MM.1S (cell line): Measurements from ENCODE around the gene OGFOD3.

ENCODE experiments used
- DNase-seq: peaks from one replicate; pipeline ENCODE4 v3.0.0-alpha.2; 2015
- H2AFZ ChIP-seq: fragments of 300-600 bp; sonication (generic); 2 replicates; pipeline ENCODE4 v1.6.0; 2016; ENCODE audit warnings: antibody characterized with exemption, low read length
- H3F3A ChIP-seq: fragments of 300-600 bp; sonication (generic); 2 replicates; pipeline ENCODE4 v1.6.1; 2016; ENCODE audit warnings: mild to moderate bottlenecking, antibody characterized with exemption, low read length, moderate library complexity, mixed read lengths; ENCODE audit not compliant: insufficient read depth
- H3K27ac ChIP-seq: fragments of 300-600 bp; sonication (generic); 2 replicates; pipeline ENCODE4 v1.5.1; 2016; ENCODE audit warnings: mild to moderate bottlenecking, low read length
- H3K27me3 ChIP-seq: fragments of 300-600 bp; sonication (generic); replicated peaks from 2 replicates; pipeline ENCODE4 v1.6.0; 2016; ENCODE audit warnings: low read length; ENCODE audit not compliant: insufficient read depth
- H3K36me3 ChIP-seq: fragments of 300-600 bp; sonication (generic); replicated peaks from 2 replicates; pipeline ENCODE4 v1.6.1; 2016; ENCODE audit warnings: mild to moderate bottlenecking, low read length, mixed read lengths; ENCODE audit not compliant: insufficient read depth
- H3K4me1 ChIP-seq: fragments of 300-600 bp; sonication (generic); 2 replicates; pipeline ENCODE4 v1.6.1; 2016; ENCODE audit warnings: low read length, mixed read lengths
- H3K4me2 ChIP-seq: fragments of 300-600 bp; sonication (generic); 2 replicates; pipeline ENCODE4 v1.6.0; 2016; ENCODE audit warnings: low read depth, low read length
- H3K4me3 ChIP-seq: fragments of 300-600 bp; sonication (generic); 2 replicates; pipeline ENCODE4 v1.5.1; 2016; ENCODE audit warnings: low read length, mixed read lengths
- H3K79me2 ChIP-seq: fragments of 300-600 bp; sonication (generic); 2 replicates; pipeline ENCODE4 v1.6.1; 2016; ENCODE audit warnings: mixed run types, low read length, mixed read lengths
- H3K9ac ChIP-seq: fragments of 300-600 bp; sonication (generic); 2 replicates; pipeline ENCODE4 v1.6.1; 2016; ENCODE audit warnings: low read length, mixed read lengths
- H3K9me2 ChIP-seq: fragments of 300-600 bp; sonication (generic); replicated peaks from 2 replicates; pipeline ENCODE4 v1.6.1; 2016; ENCODE audit warnings: mild to moderate bottlenecking, low read length, mixed read lengths; ENCODE audit not compliant: insufficient read depth
- H3K9me3 ChIP-seq: fragments of 300-600 bp; sonication (generic); replicated peaks from 2 replicates; pipeline ENCODE4 v1.6.1; 2016; ENCODE audit warnings: mild to moderate bottlenecking, low read length, mixed read lengths; ENCODE audit not compliant: insufficient read depth
- H4K20me1 ChIP-seq: fragments of 300-600 bp; sonication (generic); 2 replicates; pipeline ENCODE4 v1.6.1; 2016; ENCODE audit warnings: mild to moderate bottlenecking, low read length, moderate library complexity, mixed read lengths; ENCODE audit not compliant: insufficient read depth
- CTCF ChIP-seq: fragments of 300-600 bp; sonication (generic); IDR thresholded peaks from 2 replicates; pipeline ENCODE4 v1.5.1; 2016; ENCODE audit warnings: antibody characterized with exemption, low read length, mixed read lengths
- EZH2 ChIP-seq: fragments of 300-600 bp; sonication (generic); optimal IDR thresholded peaks from 2 replicates; pipeline ENCODE3; 2017; ENCODE audit warnings: low read depth, mild to moderate bottlenecking, antibody characterized with exemption, low read length, mixed read lengths
- EZH2phosphoT487 ChIP-seq: fragments of 300-600 bp; sonication (generic); IDR thresholded peaks from 2 replicates; pipeline ENCODE4 v1.6.1; 2018; ENCODE audit warnings: antibody characterized with exemption, low read length

The OGFOD3 gene

GRCh38 chr17:82428546-82428945 lies 10.2 kb upstream of the OGFOD3 start:
- no peaks in the 10 kb centered on the region for H3K27me3 ChIP-seq
- H2AFZ ChIP-seq = no peak overlapping the region
- H3F3A ChIP-seq = no peaks in the 10 kb centered on the region
- H3K4me2 ChIP-seq = no peak overlapping the region
- H3K4me1 ChIP-seq = no peaks in the 10 kb centered on the region
- H3K4me3 ChIP-seq = no peak overlapping the region
- no peak overlapping the region for H3K27ac ChIP-seq
- no peaks in the 10 kb centered on the region for H3K9me2 ChIP-seq
- no peak for DNase-seq
- no peaks in the 10 kb centered on the region for H3K36me3 ChIP-seq
- H3K9me3 ChIP-seq = no peaks in the 10 kb centered on the region
- TF ChIP-seq CTCF (no peak), EZH2 (no peak), EZH2phosphoT487 (no peak)
- H4K20me1 ChIP-seq = no peaks in the 10 kb centered on the region
- H3K9ac ChIP-seq = no peak overlapping the region
- no peaks in the 10 kb centered on the region for H3K79me2 ChIP-seq

- Histone ChIP-seq H3K27ac (no peak overlapping the region), H3K79me2 (peaks cover 10% of the 10 kb centered on the region), H4K20me1 (no peaks in the 10 kb centered on the region), H3K4me2 (no peak overlapping the region), H3F3A (peaks cover under 1% of the 10 kb centered on the region; the same call in 1 of the 2 replicates), H3K4me3 (no peak overlapping the region), H3K27me3 (no peaks in the 10 kb centered on the region), H3K9me3 (no peaks in the 10 kb centered on the region), H3K36me3 (no peaks in the 10 kb centered on the region), H3K9ac (no peak overlapping the region), H3K9me2 (no peaks in the 10 kb centered on the region), H3K4me1 (no peaks in the 10 kb centered on the region; the same call in 1 of the 2 replicates), H2AFZ (no peak overlapping the region)
- DNase-seq = no peak
- TF ChIP-seq EZH2 = no peak
- no peak for TF ChIP-seq EZH2phosphoT487
Measured at GRCh38 chr17:82424863-82425159, 6.4 kb upstream of the OGFOD3 start.

- Histone ChIP-seq H3F3A (peaks cover 6% of the 10 kb centered on the region), H2AFZ (no peak overlapping the region), H4K20me1 (no peaks in the 10 kb centered on the region), H3K9me2 (no peaks in the 10 kb centered on the region), H3K27me3 (no peaks in the 10 kb centered on the region), H3K9ac (no peak overlapping the region), H3K9me3 (no peaks in the 10 kb centered on the region), H3K27ac (no peak overlapping the region), H3K4me2 (no peak overlapping the region), H3K36me3 (no peaks in the 10 kb centered on the region), H3K4me1 (no peaks in the 10 kb centered on the region; the same call in 1 of the 2 replicates), H3K4me3 (no peak overlapping the region), H3K79me2 (peaks cover 12% of the 10 kb centered on the region)
- TF ChIP-seq CTCF = peak; percentile 76
- TF ChIP-seq EZH2phosphoT487 = no peak
- TF ChIP-seq EZH2 = no peak
- DNase-seq = peak; percentile 56
Measured at GRCh38 chr17:82424001-82424862, 5.8 kb upstream of the OGFOD3 start.

- Histone ChIP-seq H3K4me2 (peak overlapping the region; percentile 88), H3K9me3 (no peaks in the 10 kb centered on the region), H3K79me2 (peaks cover 42% of the 10 kb centered on the region), H4K20me1 (no peaks in the 10 kb centered on the region; the same call in 1 of the 2 replicates), H3K27ac (peak overlapping the region; percentile 63; the same call in 1 of the 2 replicates), H3K9me2 (no peaks in the 10 kb centered on the region), H3K36me3 (no peaks in the 10 kb centered on the region), H3F3A (peaks cover 13% of the 10 kb centered on the region), H2AFZ (0 out of 2 replicates have a peak overlapping the region, but pooled peaks have one; percentile 13), H3K9ac (peak overlapping the region; percentile 76), H3K27me3 (no peaks in the 10 kb centered on the region), H3K4me1 (no peaks in the 10 kb centered on the region; the same call in 1 of the 2 replicates), H3K4me3 (peak overlapping the region; percentile 98)
- peak; percentile 62 for DNase-seq
- no peak for TF ChIP-seq EZH2
- no peak for TF ChIP-seq EZH2phosphoT487
- no peak for TF ChIP-seq CTCF
Measured at GRCh38 chr17:82419540-82419939, 1.2 kb upstream of the OGFOD3 start.
